Stimulated activated CD8-positive, alpha-beta memory T cell treated with anti-CD3 and anti-CD28 coated beads, Interleukin-7, amount 100 ng/mL, for 1 hour (primary cell): ENCODE measurements around the gene ADARB2.

Experiments used
- DNase-seq, 2 donors: peaks; one replicate each; pipeline ENCODE4 v3.0.0-alpha.2; 2020; ENCODE audit warnings: low read depth in 2 of 2

Gene ADARB2

GRCh38 chr10:1210667-1211066, 526.7 kb downstream of the ADARB2 start:
- DNase-seq, result no peak

- no peak for DNase-seq
Measured at GRCh38 chr10:1209355-1209979, 527.9 kb downstream of the ADARB2 start.

GRCh38 chr10:1208366-1209311, 528.7 kb downstream of the ADARB2 start:
- DNase-seq, result no peak

- DNase-seq, result no peak
Measured at GRCh38 chr10:1206601-1207000, 530.7 kb downstream of the ADARB2 start.

GRCh38 chr10:1206101-1206500, 531.2 kb downstream of the ADARB2 start:
- DNase-seq, result no peak

GRCh38 chr10:1205450-1206030, 531.8 kb downstream of the ADARB2 start:
- no peak for DNase-seq

- no peak for DNase-seq
Measured at GRCh38 chr10:1204434-1205326, 532.6 kb downstream of the ADARB2 start.

- DNase-seq, result no peak
Measured at GRCh38 chr10:1203704-1204103, 533.6 kb downstream of the ADARB2 start.

- no peak for DNase-seq
Measured at GRCh38 chr10:1203216-1203615, 534.1 kb downstream of the ADARB2 start.

GRCh38 chr10:1202343-1202742, 535.0 kb downstream of the ADARB2 start:
- no peak for DNase-seq

GRCh38 chr10:1200866-1201807, 536.2 kb downstream of the ADARB2 start:
- no peak for DNase-seq

- no peak for DNase-seq
Measured at GRCh38 chr10:1199897-1200721, 537.2 kb downstream of the ADARB2 start.

- DNase-seq, result no peak
Measured at GRCh38 chr10:1199345-1199673, 538.0 kb downstream of the ADARB2 start.

- no peak for DNase-seq
Measured at GRCh38 chr10:1198453-1199344, 538.6 kb downstream of the ADARB2 start.

- no peak for DNase-seq
Measured at GRCh38 chr10:1197384-1197783, 539.9 kb downstream of the ADARB2 start.

- DNase-seq, result no peak
Measured at GRCh38 chr10:1196656-1197055, 540.7 kb downstream of the ADARB2 start.

- DNase-seq, result no peak
Measured at GRCh38 chr10:1195828-1196227, 541.5 kb downstream of the ADARB2 start.

GRCh38 chr10:1194161-1194560, 543.2 kb downstream of the ADARB2 start:
- DNase-seq, result no peak

- DNase-seq, result no peak
Measured at GRCh38 chr10:1193561-1193960, 543.8 kb downstream of the ADARB2 start.
